PC-3 (cell line): ENCODE results near the gene AKAP13. TPM values are rescaled to one million over a fixed set of nuclear protein-coding genes. Genes with fewer than 3 reads are reported as not detected.

Experiments
- ATAC-seq: fragments of 200-7000 bp; cut with Tn5 transposase; 2 replicates; pipeline ENCODE4 v1.9.1; 2020; ENCODE audit warnings: mild to moderate bottlenecking, moderate library complexity
- BruUV-seq: library from RNA; stranded (reverse); fragments of 400-500 nt; replicated peaks from 2 replicates; lab custom pipeline; 2021; lab: Mats Ljungman, UMichigan
- CTCF ChIA-PET: fragments of 300-600 bp; sonication (Branson Sonifier 250); formaldehyde crosslinking; loops from one replicate; lab custom pipeline; 2022; ENCODE audit warnings: antibody characterized with exemption; lab: Charles Lee
- POLR2A ChIA-PET: fragments of 300-600 bp; sonication (Branson Sonifier 250); formaldehyde crosslinking; loops from one replicate; lab custom pipeline; 2022; ENCODE audit warnings: antibody characterized with exemption; ENCODE audit not compliant: unreplicated experiment; lab: Charles Lee
- DNase-seq: peaks from one replicate; pipeline ENCODE4 v3.0.0-alpha.2; 2015
- H2AFZ ChIP-seq: fragments of 300-600 bp; sonication (generic); 2 replicates; pipeline ENCODE4 v1.6.0; 2016; ENCODE audit warnings: antibody characterized with exemption, low read length
- H3F3A ChIP-seq: fragments of 300-600 bp; sonication (generic); one replicate; pipeline ENCODE4 v1.6.0; 2017; ENCODE audit warnings: antibody characterized with exemption, low read length, control low read depth, mild to moderate bottlenecking; ENCODE audit not compliant: unreplicated experiment
- H3K27ac ChIP-seq: fragments of 300-600 bp; sonication (generic); 2 replicates; pipeline ENCODE4 v1.5.1; 2016; ENCODE audit warnings: mild to moderate bottlenecking, low read length
- H3K27me3 ChIP-seq: fragments of 300-600 bp; sonication (generic); 2 replicates; pipeline ENCODE4 v1.6.1; 2016; ENCODE audit warnings: low read length, mixed read lengths
- H3K36me3 ChIP-seq: fragments of 300-600 bp; sonication (generic); 2 replicates; pipeline ENCODE4 v1.6.1; 2016; ENCODE audit warnings: low read depth, mixed run types, low read length, mixed read lengths
- H3K4me1 ChIP-seq: fragments of 300-600 bp; sonication (generic); 2 replicates; pipeline ENCODE4 v1.5.1; 2016; ENCODE audit warnings: low read length; ENCODE audit not compliant: insufficient read depth
- H3K4me2 ChIP-seq: fragments of 300-600 bp; sonication (generic); 2 replicates; pipeline ENCODE4 v1.6.0; 2016; ENCODE audit warnings: low read length
- H3K4me3 ChIP-seq: fragments of 300-600 bp; sonication (generic); 2 replicates; pipeline ENCODE4 v1.5.1; 2016; ENCODE audit warnings: mild to moderate bottlenecking, low read length, mixed read lengths
- H3K79me2 ChIP-seq: fragments of 300-600 bp; sonication (generic); 2 replicates; pipeline ENCODE4 v1.6.1; 2017; ENCODE audit warnings: low read length, mixed read lengths
- H3K9ac ChIP-seq: fragments of 300-600 bp; sonication (generic); 2 replicates; pipeline ENCODE4 v1.6.0; 2016; ENCODE audit warnings: mild to moderate bottlenecking, low read length
- H3K9me2 ChIP-seq: fragments of 300-600 bp; sonication (generic); replicated peaks from 2 replicates; pipeline ENCODE4 v1.6.1; 2016; ENCODE audit warnings: mixed run types, low read length, mixed read lengths
- H3K9me3 ChIP-seq: fragments of 300-600 bp; sonication (generic); 2 replicates; pipeline ENCODE4 v1.6.1; 2016; ENCODE audit warnings: low read length, mixed read lengths
- H4K20me1 ChIP-seq: fragments of 300-600 bp; sonication (generic); 2 replicates; pipeline ENCODE4 v1.6.1; 2016; ENCODE audit warnings: low read length, mixed read lengths
- CTCF ChIP-seq: fragments of 300-600 bp; sonication (generic); conservative IDR thresholded peaks from 2 replicates; pipeline ENCODE4 v1.5.1; 2017; ENCODE audit warnings: antibody characterized with exemption, low read depth, mild to moderate bottlenecking, low read length
- EZH2 ChIP-seq: fragments of 300-600 bp; sonication (generic); IDR thresholded peaks from one replicate; pipeline ENCODE4 v1.6.1; 2017; ENCODE audit warnings: antibody characterized with exemption, mild to moderate bottlenecking, low read length; ENCODE audit not compliant: unreplicated experiment
- EZH2phosphoT487 ChIP-seq: fragments of 300-600 bp; sonication (generic); IDR thresholded peaks from 2 replicates; pipeline ENCODE4 v1.6.1; 2018; ENCODE audit warnings: mild to moderate bottlenecking, antibody characterized with exemption, low read length, borderline replicate concordance
- intact Hi-C: fragments of 100-400 bp; cut with micrococcal nuclease; formaldehyde crosslinking; loops from 2 replicates; pipeline ENCODE4 v1.9.0; 2023
- total RNA-seq: library from RNA; depleted of rRNA; stranded (reverse); fragments of >200 nt; gene quantifications from 2 replicates; pipeline ENCODE4 v1.2.3, GENCODE V29; 2014

AKAP13 gene
- total RNA-seq, 1 experiment from 2014 or later, result 36.8 TPM

- Histone ChIP-seq H3K79me2 (no peaks in the 10 kb centered on the region), H4K20me1 (no peaks in the 10 kb centered on the region), H3K9ac (no peak overlapping the region), H3F3A (no peaks in the 10 kb centered on the region), H3K36me3 (peaks cover 6% of the 10 kb centered on the region), H3K4me3 (no peak overlapping the region), H3K27me3 (no peaks in the 10 kb centered on the region), H2AFZ (no peak overlapping the region), H3K9me2 (no peaks in the 10 kb centered on the region), H3K27ac (no peak overlapping the region), H3K4me2 (no peak overlapping the region), H3K4me1 (no peaks in the 10 kb centered on the region), H3K9me3 (no peaks in the 10 kb centered on the region)
- ATAC-seq, result no peak
- TF ChIP-seq CTCF, result no peak; the same call in 1 of the 2 replicates
- no peak for TF ChIP-seq EZH2phosphoT487
- TF ChIP-seq EZH2, result no peak
- BruUV-seq, result no TSS peak
- intact Hi-C loops, result no loop called here
- ChIA-PET POLR2A (no interaction called here), CTCF (no interaction called here)
- DNase-seq, result no peak
Observed at GRCh38 chr15:85748729-85749128, 368.3 kb downstream of the AKAP13 start.

- H3K4me2 ChIP-seq, result no peak overlapping the region
- intact Hi-C loops, result no loop called here
- no peak overlapping the region for H3K9ac ChIP-seq
- H2AFZ ChIP-seq, result no peak overlapping the region
- no peaks in the 10 kb centered on the region for H3F3A ChIP-seq
- no peaks in the 10 kb centered on the region for H3K9me3 ChIP-seq
- BruUV-seq, result no TSS peak
- no peaks in the 10 kb centered on the region for H4K20me1 ChIP-seq
- H3K27me3 ChIP-seq, result no peaks in the 10 kb centered on the region
- POLR2A ChIA-PET, result no interaction called here
- DNase-seq, result no peak
- no peak overlapping the region for H3K27ac ChIP-seq
- TF ChIP-seq EZH2phosphoT487, result no peak
- no peak for TF ChIP-seq EZH2
- no peak for TF ChIP-seq CTCF
- no peaks in the 10 kb centered on the region for H3K9me2 ChIP-seq
- CTCF ChIA-PET, result no interaction called here
- peaks cover 6% of the 10 kb centered on the region for H3K36me3 ChIP-seq
- no peaks in the 10 kb centered on the region for H3K79me2 ChIP-seq
- no peaks in the 10 kb centered on the region for H3K4me1 ChIP-seq
- H3K4me3 ChIP-seq, result no peak overlapping the region
- no peak for ATAC-seq
Observed at GRCh38 chr15:85749261-85750151, 369.1 kb downstream of the AKAP13 start.
